HEK293 (cell line): ENCODE results near the gene NMNAT2.

Experiments
- BCL11A ChIP-seq: fragments of 450-650 bp; formaldehyde crosslinking; IDR thresholded peaks from 2 replicates; pipeline ENCODE4 v1.5.1; 2016; ENCODE audit warnings: low read depth, missing biosample characterization, missing genetic modification characterization
- CTCF ChIP-seq: fragments of 450-650 bp; formaldehyde crosslinking; IDR thresholded peaks from 2 replicates; pipeline ENCODE4 v1.5.1; 2016; ENCODE audit warnings: missing biosample characterization, missing genetic modification characterization
- FEZF1 ChIP-seq: fragments of 450-650 bp; formaldehyde crosslinking; IDR thresholded peaks from 2 replicates; pipeline ENCODE4 v1.5.1; 2016; ENCODE audit warnings: missing biosample characterization, missing genetic modification characterization
- MYNN ChIP-seq: fragments of 450-650 bp; formaldehyde crosslinking; IDR thresholded peaks from 2 replicates; pipeline ENCODE4 v1.5.1; 2016; ENCODE audit warnings: missing biosample characterization, missing genetic modification characterization, borderline replicate concordance
- REST ChIP-seq: fragments of 450-650 bp; formaldehyde crosslinking; IDR thresholded peaks from 2 replicates; pipeline ENCODE4 v1.5.1; 2016; ENCODE audit warnings: missing biosample characterization, missing genetic modification characterization
- ZNF10 ChIP-seq: fragments of 450-650 bp; formaldehyde crosslinking; IDR thresholded peaks from 2 replicates; pipeline ENCODE4 v1.5.1; 2017; ENCODE audit warnings: missing biosample characterization, missing genetic modification characterization
- ZNF18 ChIP-seq: fragments of 450-650 bp; formaldehyde crosslinking; IDR thresholded peaks from 2 replicates; pipeline ENCODE4 v1.5.1; 2016; ENCODE audit warnings: missing biosample characterization, missing genetic modification characterization
- ZNF302 ChIP-seq: fragments of 450-650 bp; formaldehyde crosslinking; IDR thresholded peaks from 2 replicates; pipeline ENCODE4 v1.5.1; 2016; ENCODE audit warnings: missing biosample characterization, missing genetic modification characterization, low read depth
- ZNF518A ChIP-seq: fragments of 450-650 bp; formaldehyde crosslinking; conservative IDR thresholded peaks from 2 replicates; pipeline ENCODE4 v1.5.1; 2016; ENCODE audit warnings: low read depth, missing biosample characterization, missing genetic modification characterization
- ZNF580 ChIP-seq: fragments of 450-650 bp; formaldehyde crosslinking; IDR thresholded peaks from 2 replicates; pipeline ENCODE4 v1.5.1; 2016; ENCODE audit warnings: missing biosample characterization, missing genetic modification characterization
- ZNF639 ChIP-seq: fragments of 450-650 bp; formaldehyde crosslinking; IDR thresholded peaks from 2 replicates; pipeline ENCODE4 v1.5.1; 2016; ENCODE audit warnings: missing biosample characterization, missing genetic modification characterization
- ZNF664 ChIP-seq: fragments of 450-650 bp; formaldehyde crosslinking; IDR thresholded peaks from 2 replicates; pipeline ENCODE4 v1.5.1; 2016; ENCODE audit warnings: missing biosample characterization, missing genetic modification characterization
- ZNF776 ChIP-seq: fragments of 450-650 bp; formaldehyde crosslinking; IDR thresholded peaks from 2 replicates; pipeline ENCODE4 v1.5.0; 2017; ENCODE audit warnings: missing biosample characterization, missing genetic modification characterization, borderline replicate concordance
- ZXDB ChIP-seq: fragments of 450-650 bp; formaldehyde crosslinking; IDR thresholded peaks from 2 replicates; pipeline ENCODE4 v1.5.1; 2016; ENCODE audit warnings: missing biosample characterization, missing genetic modification characterization

GRCh38 chr1:183360473-183360872 is 57.7 kb downstream of the NMNAT2 start:
- TF ChIP-seq ZNF639 (tag by site-specific recombination), result no peak
- no peak for TF ChIP-seq CTCF (tag by site-specific recombination)
- TF ChIP-seq REST, result no peak
- no peak for TF ChIP-seq ZNF10 (tag by site-specific recombination)
- TF ChIP-seq ZNF18 (tag by site-specific recombination), result no peak
- TF ChIP-seq ZNF664 (tag by site-specific recombination), result no peak
- TF ChIP-seq ZNF518A, result no peak
- no peak for TF ChIP-seq ZNF776 (tag by site-specific recombination)
- no peak for TF ChIP-seq MYNN
- no peak for TF ChIP-seq FEZF1
- TF ChIP-seq ZXDB (tag by site-specific recombination), result no peak
- no peak for TF ChIP-seq ZNF580 (tag by site-specific recombination)
- no peak for TF ChIP-seq BCL11A (tag by site-specific recombination)
- no peak for TF ChIP-seq ZNF302
